NCI-H774 (cell line): ENCODE results near the gene RAMP3.
"Not testable (repeated sequence)": the region's sequence is repeated elsewhere in the genome, so short reads cannot be mapped to it uniquely, and the experiment has no call there.

ENCODE experiments used
- DNase-seq: peaks from one replicate; lab custom pipeline; 2025; lab: John Stamatoyannopoulos, UW

RAMP3 gene

DNA sequence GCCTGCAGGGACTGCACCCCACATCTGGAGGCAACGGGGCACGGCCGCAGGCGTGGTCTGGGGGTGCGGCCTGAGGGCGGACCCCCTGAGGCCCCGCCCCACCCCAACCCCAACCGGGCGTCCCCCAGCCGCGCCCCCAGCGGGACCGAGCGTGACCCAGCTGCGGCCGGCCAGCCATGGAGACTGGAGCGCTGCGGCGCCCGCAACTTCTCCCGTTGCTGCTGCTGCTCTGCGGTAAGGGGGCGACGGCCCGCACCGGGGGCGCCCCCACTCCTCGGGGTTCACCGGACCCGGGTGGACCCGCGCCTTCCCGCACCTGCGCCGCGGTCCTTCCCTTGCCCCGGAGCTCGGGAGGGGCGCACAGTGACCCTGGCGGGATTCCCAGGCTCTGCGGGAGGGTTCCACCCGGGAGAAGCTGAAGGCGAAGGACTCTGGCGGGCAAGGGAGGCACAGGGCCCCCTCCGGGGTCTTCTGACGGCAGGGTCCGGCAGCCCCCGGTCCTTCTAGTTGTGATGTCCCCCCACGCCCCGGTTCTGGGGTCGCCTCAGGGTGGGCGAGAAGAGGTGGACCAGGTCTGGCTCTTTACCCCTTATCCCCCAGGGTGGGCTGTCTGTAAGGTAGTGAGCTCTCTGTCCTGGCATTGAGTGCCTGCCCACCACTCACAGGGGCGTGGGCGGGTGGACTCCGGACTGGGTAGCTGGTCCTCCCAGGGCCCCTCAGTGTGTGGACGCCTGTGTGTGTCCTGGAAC is at the start of gene RAMP3:
TSS of gene RAMP3 (plus strand) at position 139 of the 749 bp plus-strand sequence. CDS start at position 177, 38 bp downstream.
- DNase-seq: no peak

GRCh38 chr7:45108863-45109262 is 48.7 kb upstream of the RAMP3 start:
- DNase-seq: no peak

DNA sequence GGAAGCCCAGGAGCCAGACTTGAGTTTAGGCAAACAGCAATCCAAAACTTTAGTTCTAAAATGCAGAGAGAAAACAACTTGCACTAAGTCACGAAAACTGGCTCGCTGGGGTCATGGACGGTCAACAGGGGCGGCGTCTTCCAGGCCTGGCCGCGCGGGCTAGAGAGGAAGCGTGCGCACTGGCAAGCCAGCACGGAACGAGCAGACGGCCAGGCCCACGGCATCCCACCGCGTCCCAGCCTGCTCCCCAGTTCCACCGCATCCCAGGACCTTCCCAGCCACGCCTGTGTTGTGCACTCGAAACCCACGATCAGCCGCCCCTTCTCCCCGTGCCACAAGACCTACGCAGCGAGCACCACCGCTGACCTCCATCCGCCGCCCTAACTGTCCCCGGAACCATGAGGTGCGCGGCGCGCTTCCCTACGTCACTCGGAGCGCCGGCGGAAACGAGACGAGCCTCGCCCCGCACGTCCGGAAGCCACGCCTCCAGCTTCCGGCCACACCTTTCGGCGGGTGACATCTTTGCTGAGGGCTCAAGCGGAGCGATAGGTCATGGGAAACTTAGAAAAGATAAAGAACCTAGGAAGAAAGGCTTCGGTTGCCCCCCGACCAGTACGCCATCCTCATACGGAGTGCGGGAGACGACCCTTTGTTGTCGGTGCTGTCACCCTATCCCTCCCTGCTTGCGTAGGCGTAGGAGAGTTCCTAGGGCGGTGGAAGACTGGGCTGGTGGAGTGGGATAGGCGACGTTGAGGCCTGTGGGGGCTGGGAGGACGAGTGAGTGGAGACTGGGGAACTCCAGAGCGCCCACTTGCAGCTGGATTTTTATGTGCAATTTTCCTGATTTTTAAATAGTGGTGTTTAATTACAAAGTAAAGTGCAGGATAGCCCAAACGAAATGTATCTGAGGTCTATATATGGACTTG is 46.0 kb upstream of the RAMP3 start, which contains the start of gene TBRG4:
TSS of gene TBRG4 (minus strand) at position 400 of the 926 bp plus-strand sequence. CDS start 2,460 bp downstream, outside the sequence.
- peak; percentile 95 for DNase-seq

DNA sequence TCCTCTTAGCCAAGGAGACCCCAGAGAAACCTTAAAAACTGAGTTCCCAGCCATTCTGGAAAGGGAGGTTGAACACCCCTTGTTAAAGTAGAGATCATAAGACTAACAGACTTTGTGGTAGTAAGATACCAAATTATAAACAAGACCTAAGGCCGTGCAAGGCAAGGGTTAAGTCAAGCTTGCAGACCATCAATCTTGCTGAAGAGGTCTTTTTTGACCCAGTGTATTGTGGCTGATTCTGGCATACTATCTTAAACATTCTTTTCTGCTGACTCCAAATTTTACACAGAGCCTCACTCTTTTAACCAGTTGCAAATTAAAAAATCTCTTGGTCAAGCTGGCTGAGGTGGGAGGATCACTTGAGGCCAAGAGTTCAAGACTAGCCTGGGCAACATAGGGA is 44.9 kb upstream of the RAMP3 start:
- DNase-seq: no peak

DNA sequence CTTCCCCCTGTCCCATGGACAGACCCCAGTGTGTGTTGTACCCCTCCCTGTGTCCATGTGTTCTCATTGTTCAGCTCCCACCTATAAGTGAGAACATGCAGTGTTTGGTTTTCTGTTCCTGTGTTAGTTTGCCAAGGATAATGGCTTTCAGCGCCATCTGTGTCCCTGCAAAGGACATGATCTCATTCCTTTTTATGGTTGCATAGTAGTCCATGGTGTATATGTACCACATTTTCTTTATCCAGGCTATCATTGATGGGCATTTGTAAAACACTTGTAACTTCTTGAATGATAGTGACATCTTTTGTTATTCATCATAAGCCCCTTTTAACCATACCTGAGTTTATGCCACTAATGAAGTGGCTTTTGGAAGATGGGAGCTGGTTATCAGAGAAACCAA is 43.3 kb upstream of the RAMP3 start:
- DNase-seq: not testable (repeated sequence)

DNA sequence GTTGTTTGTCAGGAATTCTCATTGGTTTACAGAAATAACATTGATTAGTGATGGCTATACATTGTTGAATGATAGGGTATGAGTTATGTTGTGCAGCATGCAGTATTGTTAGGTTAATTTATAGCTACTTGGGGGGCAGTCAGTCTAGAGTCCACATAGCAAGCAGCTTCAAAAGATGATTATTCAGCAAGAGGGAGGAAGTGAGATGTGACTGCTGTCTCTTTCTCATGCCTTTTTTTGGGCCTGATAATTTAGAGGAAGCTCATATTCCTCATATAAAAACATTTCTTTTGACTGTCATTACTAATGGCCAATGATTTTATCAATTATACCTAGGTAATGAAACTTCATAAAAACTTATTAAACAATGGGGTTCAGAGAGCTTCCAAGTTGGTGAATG is 42.7 kb upstream of the RAMP3 start:
- DNase-seq: no peak

DNA sequence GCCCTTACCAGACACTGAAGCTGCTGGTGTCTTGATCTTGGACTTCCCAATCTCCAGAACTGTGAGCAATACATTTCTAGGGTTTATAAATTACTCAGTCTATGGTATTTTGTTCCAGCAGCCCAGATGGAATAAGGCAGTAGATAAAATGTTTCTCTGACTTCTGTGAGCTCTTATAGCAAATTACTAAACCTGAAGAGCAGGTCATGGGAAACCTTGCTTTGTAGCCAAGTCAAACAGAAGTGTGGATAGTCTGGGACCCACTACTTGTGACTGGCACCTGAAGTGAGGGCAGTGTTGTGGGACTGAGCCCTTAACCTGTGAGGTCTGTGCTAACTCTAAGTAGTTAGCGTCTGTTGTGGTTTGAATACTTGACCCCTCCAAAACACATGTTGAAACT is 41.5 kb upstream of the RAMP3 start:
- DNase-seq: no peak

- DNase-seq: no peak
Measured at GRCh38 chr7:45117582-45117981, 40.0 kb upstream of the RAMP3 start.

- DNase-seq: no peak
Measured at GRCh38 chr7:45118292-45118691, 39.3 kb upstream of the RAMP3 start.

GRCh38 chr7:45118889-45119331 is 38.7 kb upstream of the RAMP3 start:
- DNase-seq: no peak

DNA sequence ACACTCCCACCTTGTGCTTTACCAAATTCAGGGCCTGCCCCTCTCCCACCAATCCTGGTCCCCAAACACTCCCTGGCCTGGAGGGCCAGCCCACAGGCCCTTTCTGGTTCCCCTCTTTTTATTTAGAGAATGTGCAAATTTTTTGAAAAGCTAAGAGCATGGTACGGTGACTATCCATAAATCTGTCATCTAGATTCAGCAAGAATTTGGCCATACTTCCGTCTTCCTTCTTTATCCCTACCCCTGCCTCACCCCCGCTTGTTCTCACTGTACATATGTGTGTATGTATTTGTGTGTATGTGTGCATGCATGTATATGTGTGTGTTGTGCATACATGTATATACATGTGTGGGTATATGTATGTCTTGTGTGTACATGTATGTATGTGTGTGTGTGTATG is 38.0 kb upstream of the RAMP3 start:
- DNase-seq: no peak

DNA sequence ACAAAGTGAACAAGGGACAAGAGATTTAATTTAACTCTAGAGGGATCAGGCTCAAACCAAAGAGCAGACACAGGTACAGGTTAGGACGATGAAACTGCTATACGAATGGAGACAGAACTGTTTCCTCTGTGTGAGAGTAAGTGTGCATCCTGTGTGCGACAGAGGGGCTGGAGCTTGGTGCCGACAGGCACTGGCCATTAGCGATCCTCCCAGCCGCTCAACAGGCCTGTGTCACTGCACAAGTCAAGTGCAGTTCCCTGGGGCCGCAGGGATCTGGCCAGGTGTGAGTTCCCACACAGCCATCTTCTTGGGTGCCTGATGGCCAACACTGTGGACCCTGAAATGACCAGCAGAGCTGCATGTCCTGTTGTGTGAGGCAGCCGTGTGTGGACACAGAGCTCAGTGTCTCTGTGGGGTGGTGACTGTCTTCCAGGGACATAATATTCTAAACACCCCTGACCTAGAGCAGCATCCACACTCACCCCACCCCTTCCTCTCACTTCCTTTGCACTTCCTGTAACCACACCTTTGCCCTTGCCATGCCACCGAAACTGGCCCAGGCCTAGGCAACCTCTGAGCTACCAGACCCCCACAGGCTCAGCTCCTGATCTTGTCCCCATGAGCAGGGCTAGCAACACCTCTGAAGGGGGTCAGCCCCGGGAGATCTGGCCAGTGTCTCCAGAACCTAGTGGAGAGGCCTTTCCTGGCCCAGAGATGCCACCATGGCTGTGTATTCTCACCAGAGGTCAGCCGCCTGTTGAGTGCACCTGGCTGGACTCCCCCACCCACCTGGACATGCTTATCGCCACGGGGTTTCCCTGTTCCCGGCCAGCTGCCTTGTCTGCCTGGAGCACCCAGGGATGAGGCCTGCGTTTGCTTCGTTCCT is 34.4 kb upstream of the RAMP3 start:
- DNase-seq: no peak

- DNase-seq: no peak
Measured at GRCh38 chr7:45123913-45124710, 33.5 kb upstream of the RAMP3 start.

GRCh38 chr7:45125193-45125904 is 32.2 kb upstream of the RAMP3 start:
- no peak for DNase-seq

- no peak for DNase-seq
Measured at GRCh38 chr7:45126201-45126600, 31.4 kb upstream of the RAMP3 start.

- DNase-seq: no peak
Measured at GRCh38 chr7:45126920-45127319, 30.7 kb upstream of the RAMP3 start.

GRCh38 chr7:45129181-45129800 is 28.3 kb upstream of the RAMP3 start:
- no peak for DNase-seq

- DNase-seq: no peak
Measured at GRCh38 chr7:45129906-45130305, 27.7 kb upstream of the RAMP3 start.

DNA sequence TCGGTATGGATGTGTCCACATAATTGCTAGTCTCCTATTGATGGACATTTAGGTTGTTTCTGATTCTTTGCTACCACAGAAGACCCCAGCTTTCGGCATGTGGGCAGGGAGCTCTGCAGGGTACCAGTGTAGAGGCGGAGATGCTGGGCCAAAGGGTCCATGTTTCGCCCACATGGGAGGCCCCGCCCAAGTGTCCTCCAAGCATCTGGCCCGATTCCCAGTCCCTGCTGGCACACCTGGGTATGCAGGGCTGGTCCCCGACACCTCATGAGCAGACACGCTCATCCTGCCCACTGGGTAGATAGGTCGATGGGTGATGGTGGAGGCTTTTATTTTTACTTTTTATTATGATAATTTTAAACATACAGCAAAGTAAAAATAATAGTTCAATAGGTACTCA is 26.7 kb upstream of the RAMP3 start:
- DNase-seq: no peak

DNA sequence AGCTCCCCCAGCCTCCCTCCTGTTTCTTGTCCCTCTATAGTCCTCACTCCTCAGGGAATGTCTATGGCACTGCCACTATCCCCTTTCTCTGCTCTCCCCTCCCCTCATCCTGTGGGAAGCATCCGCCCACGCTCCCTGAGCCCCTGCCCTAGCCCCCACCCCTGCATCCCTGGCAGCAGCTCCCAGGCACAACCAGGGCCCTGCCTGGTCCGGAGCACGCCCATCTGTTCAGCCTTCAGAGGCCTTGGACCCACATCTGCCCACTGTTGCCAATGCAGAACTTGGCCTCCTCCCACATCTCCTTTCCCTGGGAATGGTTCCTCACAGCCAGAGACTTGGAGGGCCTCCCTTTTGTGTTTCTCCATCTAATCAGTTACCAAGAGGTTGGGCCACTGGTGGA is 25.7 kb upstream of the RAMP3 start:
- no peak for DNase-seq
